GM18520 (cell line): ENCODE data around the gene PSMG4.

ENCODE experiments used
- ATAC-seq: cut with Tn5 transposase; IDR thresholded peaks from one replicate; pipeline ENCODE4 v1.9.1; 2021; ENCODE audit not compliant: unreplicated experiment

PSMG4 gene

GRCh38 chr6:3305831-3306230 lies 47.1 kb downstream of the PSMG4 start:
- ATAC-seq, result no peak

DNA sequence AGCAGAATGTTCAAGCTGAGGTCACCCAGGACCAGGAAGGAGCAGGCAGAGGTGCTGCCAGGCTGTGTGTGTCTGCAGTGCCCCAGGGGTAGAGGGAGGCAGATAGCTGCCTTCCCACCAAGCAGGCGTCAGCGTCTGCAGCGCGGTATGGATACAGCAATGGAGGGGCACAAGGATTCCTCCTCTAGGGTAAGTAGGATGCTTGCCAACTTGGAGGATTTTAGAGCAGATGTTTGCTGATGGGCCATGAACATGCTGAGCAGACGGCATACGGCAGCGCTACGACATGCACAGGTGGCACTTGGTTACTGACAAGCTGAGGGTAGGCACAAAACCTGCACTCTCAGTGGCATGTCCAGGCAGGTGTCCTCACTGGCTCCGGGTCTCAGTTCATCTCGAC lies 48.1 kb downstream of the PSMG4 start:
- ATAC-seq, result no peak

DNA sequence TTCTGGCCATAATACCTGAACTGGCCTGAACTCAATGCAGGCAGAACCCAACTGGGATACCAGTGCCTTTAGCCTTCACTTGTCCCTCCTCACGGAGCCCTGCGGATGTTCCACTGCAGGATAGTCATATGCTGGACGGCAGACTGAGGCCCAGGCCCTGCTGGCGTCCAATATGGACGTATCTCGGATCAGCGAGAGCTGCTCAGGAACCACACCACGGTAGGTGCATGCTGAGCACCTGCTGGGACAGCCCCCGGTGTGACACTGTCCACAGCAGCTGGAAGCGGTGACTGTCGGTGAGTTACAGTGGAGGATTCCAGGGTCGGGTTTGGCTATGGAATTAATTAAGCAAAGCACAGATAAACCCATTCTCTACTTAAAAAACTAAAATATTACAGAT lies 48.7 kb downstream of the PSMG4 start:
- ATAC-seq, result no peak

- no peak for ATAC-seq
Observed at GRCh38 chr6:3308106-3308505, 49.4 kb downstream of the PSMG4 start.

DNA sequence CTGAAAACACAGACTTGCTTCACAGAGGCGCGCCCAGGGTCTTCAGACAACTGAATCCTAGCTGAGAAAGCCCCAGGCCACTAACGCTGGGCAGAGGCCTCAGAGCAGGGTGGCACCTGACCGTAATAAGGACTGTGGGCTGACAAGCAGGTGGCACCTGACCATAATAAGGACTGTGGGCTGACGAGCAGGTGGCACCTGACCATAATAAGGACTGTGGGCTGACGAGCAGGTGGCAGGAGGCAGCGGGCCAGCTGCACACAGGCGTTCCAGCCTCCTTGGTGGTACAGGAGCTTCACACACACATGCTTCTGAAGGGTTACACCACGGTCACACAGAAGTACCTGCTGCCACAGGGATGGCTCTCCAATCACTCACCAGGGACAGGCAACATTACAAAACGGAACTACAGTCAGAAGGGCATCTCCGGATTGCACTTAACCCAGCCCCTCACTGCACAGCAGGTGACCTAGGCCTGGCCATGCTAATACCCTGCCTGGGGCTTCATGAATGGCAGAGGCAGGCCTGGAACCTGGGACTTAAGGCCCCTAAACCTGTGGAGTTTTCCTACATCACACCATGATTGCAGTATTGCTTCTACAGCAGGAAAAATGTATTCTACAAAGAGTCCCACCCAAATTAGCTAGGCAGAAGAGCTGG lies 50.8 kb downstream of the PSMG4 start:
- no peak for ATAC-seq

GRCh38 chr6:3310051-3310448 lies 51.3 kb downstream of the PSMG4 start:
- ATAC-seq, result no peak

DNA sequence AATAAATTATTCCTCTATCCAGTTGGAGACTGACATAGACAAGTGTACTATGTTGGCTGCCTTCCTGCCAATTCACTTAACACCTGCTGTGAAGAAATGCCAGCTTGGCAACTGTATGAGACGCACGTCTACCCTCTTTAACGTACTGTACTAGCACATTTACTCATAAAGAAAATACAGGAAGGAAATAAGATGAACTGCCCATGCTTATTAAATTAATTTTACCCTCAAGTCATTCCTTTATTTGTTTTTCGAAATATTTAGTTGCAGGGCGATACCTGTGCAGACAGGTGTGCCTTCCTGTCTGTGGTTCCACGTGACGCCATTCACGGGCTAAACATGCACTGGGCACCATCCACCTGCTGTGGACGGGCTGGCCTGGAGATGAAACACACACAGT lies 52.0 kb downstream of the PSMG4 start:
- no peak for ATAC-seq

GRCh38 chr6:3311826-3312225 lies 53.1 kb downstream of the PSMG4 start:
- no peak for ATAC-seq

GRCh38 chr6:3312604-3313231 lies 54.0 kb downstream of the PSMG4 start:
- ATAC-seq, result no peak

- no peak for ATAC-seq
Observed at GRCh38 chr6:3314176-3314575, 55.4 kb downstream of the PSMG4 start.

DNA sequence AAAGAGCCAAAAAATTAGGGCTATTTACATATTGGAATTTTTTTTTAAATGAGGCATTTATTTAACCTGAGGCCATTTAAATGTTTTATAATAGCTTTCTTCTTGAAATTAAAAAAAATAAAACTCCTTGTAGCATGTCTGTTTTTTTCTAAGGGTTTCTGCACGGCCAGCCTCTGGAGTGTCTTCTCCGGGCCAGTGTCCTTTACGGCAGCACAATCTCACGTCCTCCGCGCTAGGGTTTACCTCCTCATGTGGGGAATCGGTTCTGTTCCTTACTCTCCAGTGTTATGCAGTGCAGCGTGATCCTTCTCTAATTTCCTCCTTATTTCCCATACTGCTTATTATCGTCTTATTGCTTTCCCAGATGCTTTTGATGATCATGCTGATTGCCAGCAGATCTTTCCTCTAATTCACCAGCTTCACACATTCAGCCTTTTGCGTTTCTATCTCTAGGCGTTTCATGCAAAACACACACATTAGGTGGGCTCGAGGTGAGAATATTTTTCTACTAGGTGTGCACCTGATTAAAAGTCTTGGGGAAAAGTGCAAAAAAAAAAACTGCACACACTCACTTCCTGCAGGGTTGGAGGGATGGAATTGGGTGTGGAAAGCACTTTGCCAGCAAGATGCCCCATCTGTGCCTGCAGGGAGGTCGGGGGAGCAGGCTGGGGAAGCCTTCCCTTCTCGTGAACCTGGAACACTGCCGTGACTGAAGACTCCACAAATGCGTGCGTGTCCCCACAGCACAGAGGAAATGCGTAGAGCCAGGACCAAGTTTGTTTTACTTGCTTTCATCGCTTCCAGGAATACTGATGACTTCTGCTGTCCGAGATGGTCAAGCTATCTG lies 56.1 kb downstream of the PSMG4 start:
- no peak for ATAC-seq

DNA sequence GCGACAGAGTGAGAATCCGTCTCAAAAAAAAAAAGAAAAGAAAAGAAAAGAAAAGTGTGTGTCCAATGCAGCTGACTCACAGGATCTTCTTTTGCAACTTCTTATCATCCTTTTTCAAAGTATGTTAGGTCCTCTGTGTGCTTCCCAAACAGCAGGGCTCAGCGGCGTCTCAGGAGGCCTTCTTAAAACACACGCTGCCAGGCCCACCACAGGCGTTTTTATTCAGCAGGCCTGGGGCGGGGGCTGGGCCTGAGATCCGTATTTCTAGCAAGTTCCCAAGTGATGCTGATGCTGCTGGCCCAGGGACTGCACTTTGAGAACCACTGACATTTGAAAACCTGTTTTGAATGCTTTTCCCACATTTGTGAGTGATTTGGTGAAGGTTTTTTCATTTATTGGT lies 57.1 kb downstream of the PSMG4 start:
- no peak for ATAC-seq

DNA sequence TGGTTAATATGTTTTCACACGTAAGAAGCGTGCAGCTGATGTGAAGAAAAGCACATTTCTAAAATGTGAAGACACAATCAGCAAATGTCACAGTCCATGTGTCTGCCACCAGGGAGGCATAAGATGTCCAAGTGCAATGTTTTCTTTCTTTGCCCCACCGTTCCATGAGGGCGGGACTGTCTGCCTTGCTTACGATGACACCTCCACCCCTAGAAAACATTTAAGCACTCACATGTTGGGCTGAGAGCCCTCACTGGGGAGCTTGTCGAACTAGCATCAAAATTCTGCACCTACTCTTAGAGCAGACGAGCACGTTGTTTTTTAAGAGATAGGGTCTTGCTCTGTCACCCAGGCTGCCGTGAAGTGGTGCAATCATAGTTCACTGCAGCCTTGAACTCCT lies 57.6 kb downstream of the PSMG4 start:
- ATAC-seq, result no peak

- ATAC-seq, result no peak
Observed at GRCh38 chr6:3316818-3317217, 58.1 kb downstream of the PSMG4 start.
